ENCODE results near the gene POLG. TPM values are rescaled to one million over a fixed set of nuclear protein-coding genes. Genes with fewer than 3 reads are reported as not detected.

The POLG gene
- total RNA-seq, 1 donor from 2014 or later = 36.9 TPM

DNA sequence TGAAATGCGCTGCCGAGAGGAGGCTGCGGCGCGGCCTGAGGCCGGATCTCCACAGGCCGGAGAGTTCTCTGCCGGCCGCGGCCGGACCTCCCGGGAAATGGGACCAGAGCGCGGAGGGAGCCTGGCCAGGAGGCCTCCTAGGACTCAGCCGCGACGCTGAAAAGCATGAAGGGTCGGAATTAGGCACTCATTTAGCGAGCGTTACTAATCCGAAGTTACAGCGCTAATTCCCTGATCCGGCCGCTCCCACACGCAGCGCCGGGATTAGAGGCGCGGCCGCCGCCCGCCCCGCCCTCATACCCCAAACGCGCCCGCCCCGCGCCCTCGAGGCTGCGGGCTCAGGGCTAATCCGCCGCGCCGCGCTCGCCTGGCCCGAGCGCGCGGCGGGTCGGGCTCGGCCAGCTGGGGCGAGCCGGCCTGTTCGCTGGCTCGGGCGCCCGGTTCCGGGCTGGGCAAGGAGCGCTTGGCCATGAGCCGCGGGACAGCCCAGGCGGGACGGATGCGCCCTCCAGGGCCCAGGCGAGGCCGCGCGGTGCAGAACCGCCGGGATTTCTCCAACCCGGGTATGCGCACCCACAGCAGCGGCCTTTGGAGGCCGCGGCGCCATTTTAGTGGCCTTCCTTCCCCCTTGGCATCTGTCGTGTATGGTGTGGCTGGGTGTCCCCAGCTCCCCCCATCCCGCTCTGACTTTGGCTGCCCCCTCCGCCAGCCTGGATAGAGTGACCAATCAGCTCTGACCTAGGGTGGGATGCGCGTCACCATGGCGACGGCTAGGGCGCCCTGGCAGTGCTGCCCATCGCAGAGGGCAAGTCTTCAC lies 36.8 kb upstream of the POLG start:
- peak; percentile 57 for ATAC-seq (ENCODE audit: poor library complexity)
- no peak for DNase-seq
- intact Hi-C loops (cut with DNase I) = no loop called here

DNA sequence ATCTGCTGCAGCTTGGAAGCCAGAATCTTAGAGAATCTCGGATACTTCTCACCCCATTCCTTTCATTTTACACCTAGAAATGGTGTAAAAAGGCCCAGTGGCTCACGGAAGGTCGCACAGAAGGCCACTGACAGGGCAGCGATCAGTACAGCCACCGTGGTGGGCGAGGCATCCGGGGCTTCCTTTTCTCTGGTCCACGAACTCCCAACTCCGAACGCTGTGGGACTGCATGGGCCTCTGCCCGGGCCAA lies 36.3 kb upstream of the POLG start:
- ATAC-seq (ENCODE audit: poor library complexity) (no peak), DNase-seq (no peak)
- intact Hi-C loops (cut with DNase I) = no loop called here

- ATAC-seq (ENCODE audit: poor library complexity) (no peak), DNase-seq (no peak)
- intact Hi-C loops (cut with DNase I) = no loop called here
Measured at GRCh38 chr15:89370120-89370977, 35.7 kb upstream of the POLG start.

DNA sequence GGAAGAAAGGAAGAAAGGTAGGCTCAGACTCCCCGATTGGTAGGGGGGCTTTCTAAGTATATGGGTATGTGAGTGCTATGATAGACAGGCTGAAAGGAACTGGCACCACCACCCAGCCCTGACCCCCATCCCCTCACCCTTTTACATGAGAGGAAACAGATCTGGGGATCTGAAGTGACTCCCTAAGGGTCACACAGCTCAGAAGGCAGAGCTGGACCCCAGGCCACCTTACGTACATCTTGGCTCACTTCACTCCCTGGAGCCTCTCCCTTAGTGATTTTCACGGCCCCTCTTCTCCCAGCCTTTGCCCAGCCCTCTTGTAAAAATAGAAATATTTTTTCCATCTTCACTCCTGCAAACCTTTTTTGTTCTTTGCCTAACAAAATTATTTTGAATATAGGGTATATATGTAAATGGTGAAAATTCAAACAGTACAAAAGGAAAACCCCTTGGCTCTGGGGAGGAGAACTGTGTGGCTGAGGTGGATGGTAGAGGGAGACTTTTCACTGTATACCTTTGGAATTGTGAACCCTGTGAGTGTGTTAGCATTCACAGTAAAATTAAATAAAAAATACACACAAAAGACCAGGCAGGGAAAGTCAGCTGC lies 34.8 kb upstream of the POLG start:
- no peak for ATAC-seq (ENCODE audit: poor library complexity)
- intact Hi-C loops (cut with DNase I) = no loop called here
- no peak for DNase-seq

DNA sequence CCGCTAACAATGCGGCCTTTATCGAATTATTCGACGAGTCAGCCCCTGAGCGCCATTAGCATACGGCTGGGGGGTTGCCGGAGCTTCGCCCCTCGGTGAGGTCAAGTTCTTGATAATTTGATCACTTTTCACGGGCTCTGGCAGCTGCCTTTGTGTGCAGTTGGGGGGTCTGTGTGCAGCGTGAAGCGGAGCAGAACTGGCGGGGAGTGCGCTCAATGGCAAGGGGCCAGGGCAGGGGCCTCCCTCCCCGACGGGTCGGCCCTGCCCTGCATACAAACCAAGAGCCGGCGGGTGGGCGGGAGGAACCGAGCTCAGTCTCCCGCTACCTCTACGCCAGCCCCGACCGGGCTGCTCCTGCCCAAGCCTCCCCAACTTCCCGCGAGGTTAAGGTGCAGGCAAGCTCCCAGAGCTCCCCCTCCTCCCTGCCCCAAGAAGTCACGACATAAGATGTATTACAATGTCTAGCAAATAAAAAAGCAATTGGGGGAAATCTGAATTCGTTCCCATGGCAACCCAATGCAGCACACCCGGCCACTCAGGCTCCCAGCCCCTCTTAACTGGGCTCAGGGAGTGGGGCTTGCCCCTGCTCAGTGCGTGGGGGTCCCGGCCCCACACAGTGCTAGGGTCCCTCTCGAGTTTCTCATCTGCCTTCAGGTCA lies 34.1 kb upstream of the POLG start:
- intact Hi-C loops (cut with DNase I) = no loop called here

DNA sequence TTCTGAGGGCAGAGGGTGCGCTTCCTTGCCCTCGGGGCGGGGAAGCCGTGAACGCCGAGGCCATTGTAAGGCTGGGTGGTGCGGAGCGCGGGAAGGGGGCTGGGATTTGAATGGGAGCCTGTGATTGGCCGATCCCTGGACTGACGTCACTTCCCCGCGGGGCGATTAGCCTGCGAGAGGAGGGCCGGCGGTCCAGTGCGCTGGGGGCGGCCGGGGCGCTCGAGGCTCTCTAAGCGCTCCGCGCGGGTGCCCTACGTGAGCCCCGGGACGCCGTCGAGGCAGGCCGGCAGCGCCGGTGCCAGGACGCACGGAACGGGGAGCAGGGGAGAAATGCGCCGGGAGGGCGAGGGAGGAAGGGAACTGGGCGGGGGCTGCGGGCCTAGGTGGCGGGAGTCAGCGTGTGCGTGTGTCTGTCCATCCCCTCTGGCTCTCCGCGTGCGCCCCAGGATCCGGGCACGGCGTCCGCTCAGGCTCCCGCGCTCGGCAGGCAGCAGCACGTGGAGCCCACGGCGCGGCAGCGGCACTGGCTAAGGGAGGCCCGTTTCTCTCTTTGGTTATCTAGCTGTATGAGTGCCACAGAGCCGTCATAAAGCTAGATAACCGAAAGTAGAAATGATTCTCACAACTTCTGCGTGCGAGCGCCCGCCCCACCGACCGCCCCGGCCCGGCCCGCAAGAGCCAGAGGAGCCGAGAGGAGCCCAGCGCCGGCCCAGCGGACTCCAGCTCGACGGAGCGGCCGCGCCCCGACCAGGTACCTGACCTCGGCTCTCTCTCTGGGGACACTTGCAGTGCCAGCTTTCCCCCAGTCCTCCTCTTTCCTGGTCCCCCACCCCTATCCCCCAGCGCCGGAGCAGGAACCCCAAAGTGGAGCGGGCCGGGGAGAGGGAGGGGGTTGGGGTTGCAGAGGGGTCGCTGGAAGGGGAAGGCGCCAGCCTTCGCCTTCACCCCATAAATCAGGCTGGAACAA lies 33.1 kb upstream of the POLG start:
- no peak for ATAC-seq (ENCODE audit: poor library complexity)
- intact Hi-C loops (cut with DNase I) = no loop called here
- DNase-seq = no peak

More for the DNA sequence above, 34.1 kb upstream of the POLG start:
- DNase-seq (no peak), ATAC-seq (ENCODE audit: poor library complexity) (no peak)

GRCh38 chr15:89366656-89367393 lies 32.2 kb upstream of the POLG start:
- no peak for ATAC-seq (ENCODE audit: poor library complexity)
- DNase-seq = no peak
- intact Hi-C loops (cut with DNase I) = no loop called here

GRCh38 chr15:89365462-89366065 lies 30.9 kb upstream of the POLG start:
- ATAC-seq (ENCODE audit: poor library complexity) (no peak), DNase-seq (no peak)
- intact Hi-C loops (cut with DNase I) = no loop called here

- intact Hi-C loops (cut with DNase I) = no loop called here
- DNase-seq (no peak), ATAC-seq (ENCODE audit: poor library complexity) (no peak)
Measured at GRCh38 chr15:89364741-89365450, 30.3 kb upstream of the POLG start.

GRCh38 chr15:89364341-89364740 lies 29.7 kb upstream of the POLG start:
- ATAC-seq (ENCODE audit: poor library complexity) (no peak), DNase-seq (no peak)
- intact Hi-C loops (cut with DNase I) = no loop called here

GRCh38 chr15:89363770-89364169 lies 29.1 kb upstream of the POLG start:
- ATAC-seq (ENCODE audit: poor library complexity) (no peak), DNase-seq (no peak)
- intact Hi-C loops (cut with DNase I) = no loop called here

DNA sequence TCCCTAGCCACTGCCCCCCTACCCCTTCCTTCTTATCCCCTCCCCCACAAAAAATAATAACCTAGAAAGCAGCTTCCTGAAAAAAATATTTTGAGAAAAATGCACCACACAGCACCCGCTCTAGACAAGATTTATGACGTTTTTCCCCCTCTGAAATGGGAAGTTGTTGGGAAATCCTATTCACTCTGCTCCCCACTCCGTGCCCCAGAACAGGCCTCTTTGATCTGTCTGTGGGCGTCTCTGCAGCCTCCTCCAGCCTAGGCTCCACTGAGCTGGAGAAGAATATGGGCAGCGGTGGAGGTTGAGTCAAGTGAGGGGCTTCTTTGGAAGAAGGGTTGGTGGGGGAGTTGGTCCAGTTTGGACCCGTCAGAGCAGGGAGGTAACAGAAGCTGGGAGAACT lies 28.5 kb upstream of the POLG start:
- intact Hi-C loops (cut with DNase I) = no loop called here
- ATAC-seq (ENCODE audit: poor library complexity) = no peak
- DNase-seq = no peak

GRCh38 chr15:89362203-89363101 lies 27.8 kb upstream of the POLG start:
- intact Hi-C loops (cut with DNase I) = no loop called here
- ATAC-seq (ENCODE audit: poor library complexity) (no peak), DNase-seq (no peak)

GRCh38 chr15:89361451-89362202 lies 27.0 kb upstream of the POLG start:
- DNase-seq = peak; percentile 72
- intact Hi-C loops (cut with DNase I) = no loop called here
- peak; percentile 75 for ATAC-seq (ENCODE audit: poor library complexity)
